NCI-H460 (cell line): ENCODE data around the gene PLCXD3. TPM values are rescaled to one million over a fixed set of nuclear protein-coding genes. Genes with fewer than 3 reads are reported as not detected.
"Not testable (repeated sequence)": the region's sequence is repeated elsewhere in the genome, so short reads cannot be mapped to it uniquely, and the experiment has no call there.

ENCODE experiments used
- DNase-seq: peaks from one replicate; pipeline ENCODE4 v3.0.0-alpha.2; 2016; ENCODE audit warnings: low read depth; ENCODE audit errors: extremely low read depth
- total RNA-seq: library from RNA; depleted of rRNA; stranded (reverse); fragments of >200 nt; shearing (Covaris generic); gene quantifications from 2 replicates; pipeline ENCODE4 v1.2.3, GENCODE V29; 2014

Gene PLCXD3
- total RNA-seq, 1 experiment from 2014 or later = not detected

- not testable (repeated sequence) for DNase-seq
Observed at GRCh38 chr5:41493490-41494126, 16.8 kb downstream of the PLCXD3 start.

- DNase-seq = no peak
Observed at GRCh38 chr5:41485533-41485932, 24.9 kb downstream of the PLCXD3 start.

- no peak for DNase-seq
Observed at GRCh38 chr5:41482715-41483114, 27.7 kb downstream of the PLCXD3 start.

GRCh38 chr5:41482173-41482572 is 28.2 kb downstream of the PLCXD3 start:
- no peak for DNase-seq

GRCh38 chr5:41471571-41472208 is 38.7 kb downstream of the PLCXD3 start:
- DNase-seq = not testable (repeated sequence)

- no peak for DNase-seq
Observed at GRCh38 chr5:41465493-41466171, 44.8 kb downstream of the PLCXD3 start.

GRCh38 chr5:41459557-41459956 is 50.8 kb downstream of the PLCXD3 start:
- no peak for DNase-seq

- DNase-seq = no peak
Observed at GRCh38 chr5:41457094-41457493, 53.3 kb downstream of the PLCXD3 start.

GRCh38 chr5:41452506-41452905 is 57.9 kb downstream of the PLCXD3 start:
- no peak for DNase-seq

- no peak for DNase-seq
Observed at GRCh38 chr5:41447650-41448510, 62.5 kb downstream of the PLCXD3 start.

GRCh38 chr5:41445937-41446563 is 64.4 kb downstream of the PLCXD3 start:
- no peak for DNase-seq

GRCh38 chr5:41435276-41435675 is 75.1 kb downstream of the PLCXD3 start:
- DNase-seq = no peak

- DNase-seq = no peak
Observed at GRCh38 chr5:41433552-41434181, 76.7 kb downstream of the PLCXD3 start.

- no peak for DNase-seq
Observed at GRCh38 chr5:41432481-41433253, 77.7 kb downstream of the PLCXD3 start.

- no peak for DNase-seq
Observed at GRCh38 chr5:41427505-41427904, 82.9 kb downstream of the PLCXD3 start.

GRCh38 chr5:41425736-41426135 is 84.7 kb downstream of the PLCXD3 start:
- DNase-seq = no peak

GRCh38 chr5:41420492-41421067 is 89.8 kb downstream of the PLCXD3 start:
- no peak for DNase-seq

- DNase-seq = no peak
Observed at GRCh38 chr5:41418220-41419031, 92.0 kb downstream of the PLCXD3 start.
